Heart right ventricle (tissue), 16 donors: ENCODE measurements around the gene MMP2. TPM values are rescaled to one million over a fixed set of nuclear protein-coding genes. Genes with fewer than 3 reads are reported as not detected.

Experiments used
- ATAC-seq, 8 donors: fragments of 200-7000 bp; cut with Tn5 transposase; one replicate each; pipeline ENCODE4 v1.9.1; 2020; ENCODE audit warnings: mild to moderate bottlenecking in 8 of 8, moderate library complexity in 8 of 8, moderate number of reproducible peaks in 1 of 8
- DNase-seq, 2 donors: peaks; one replicate each; pipeline ENCODE4 v3.0.0-alpha.2; 2020
- H3K27ac ChIP-seq, 10 donors: fragments of 200-600 bp; sonication (generic) in 2 of 10; one replicate each; pipeline versions ENCODE4 v1.5.0 to v1.8.0; 2020 to 2022; ENCODE audit warnings: mild to moderate bottlenecking in 3 of 10
- H3K27me3 ChIP-seq, 7 donors: fragments of 200-600 bp; one replicate each; pipeline ENCODE4 v1.8.0; 2021 to 2022; ENCODE audit warnings: mild to moderate bottlenecking in 2 of 7
- H3K36me3 ChIP-seq, 9 donors: fragments of 200-600 bp; sonication (generic) in 1 of 9; one replicate each; pipeline versions ENCODE4 v1.5.0 to v1.8.0; 2020 to 2022; ENCODE audit warnings: mild to moderate bottlenecking in 2 of 9
- H3K4me1 ChIP-seq, 9 donors: fragments of 200-600 bp; sonication (generic) in 1 of 9; one replicate each; pipeline versions ENCODE4 v1.5.0 to v1.8.0; 2020 to 2022; ENCODE audit warnings: mild to moderate bottlenecking in 4 of 9
- H3K4me3 ChIP-seq, 10 donors: fragments of 200-600 bp; sonication (generic) in 2 of 10; one replicate each; pipeline versions ENCODE4 v1.5.0 to v1.8.0; 2020 to 2022; ENCODE audit warnings: mild to moderate bottlenecking in 7 of 10, moderate library complexity in 2 of 10
- H3K9me3 ChIP-seq, 11 donors: fragments of 200-600 bp in 10 of 11; sonication (generic) in 2 of 11; one replicate each; pipeline versions ENCODE4 v1.5.0 to v1.8.0; 2013 to 2022; ENCODE audit warnings: mild to moderate bottlenecking in 2 of 11, control low read depth in 1 of 11, moderate library complexity in 1 of 11
- WGBS, 2 donors: extraction: QIAGEN DNeasy Blood & Tissue Kit; methylation state at CpG; one replicate each; pipeline ENCODE4 v1.1.7; 2013; ENCODE audit warnings: inconsistent platforms in 1 of 2; 5-methylcytosine and 5-hydroxymethylcytosine counted together
- intact Hi-C, 10 donors: fragments of 100-400 bp; cut with DNase I; formaldehyde crosslinking; loops; one replicate each; pipeline versions ENCODE4 v1.11.1 to v1.14.2; 2022
- polyA plus RNA-seq, 2 donors: library from polyadenylated mRNA; stranded (reverse); fragments of 200-250 nt; gene quantifications; one replicate each; pipeline ENCODE4 v1.2.3, GENCODE V29; 2013
- total RNA-seq, 10 donors: library from RNA; stranded (reverse); fragmentation: NEBNext Ultra II Directional in 3 of 10; extraction: Animal tissue kit (Norgen Biotek cat#: 25700) in 3 of 10; gene quantifications; one replicate each; pipeline versions ENCODE4 v1.2.1 to v1.2.4, GENCODE V29; 2021 to 2023
- TF ChIP-seq, protein P1 (sequence below), 9 donors: fragments of 200-600 bp; sonication (generic) in 2 of 9; IDR thresholded peaks; one replicate each; pipeline versions ENCODE4 v1.5.0 to v1.8.0; 2021 to 2022; ENCODE audit warnings: antibody characterized with exemption in 9 of 9, mild to moderate bottlenecking in 5 of 9, moderate library complexity in 1 of 9
- donor health status: Arrhythmogenic right ventricular cardiomyopathy.
- donor health status: ischemic (EF 13 %, LVEDD 7.1; RV severe dilation, severe dysfunction).
- donor health status: healthy with polysubstance abuse.
- donor health status: DM: no; HTN: yes; CAD: no.
- donor health status: DM: no; HTN: no; CAD: no.
- donor health status: ischemic (EF 25% LVEDD 6.9; RV normal size, moderate dysfunction).
- donor health status: ischemic (EF 25% LVEDD 5.7; RV mildly dilated, moderate dysfunction).
- donor health status: healthy.
- donor health status: DM: yes; HTN: yes; CAD: no.
- donor health status: Ischemic cardiomyopathy.
- donor health status: ischemic (EF 35%, LVEDD 5.7; RV mildly dilated, moderate dysfunction).
- donor health status: nonischemic (EF 11% LVEDD 7.7; RV severe dilation, severe dysfunction).
- donor health status: DM: yes; HTN: yes; CAD: no.
- donor health status: PGD.
- donor health status: ischemic (EF 29% LVEDD 5.4; RV normal size, mild dysfunction).
- donor health status: nonischemic (EF 23%, LVEDD 6.1; RV moderate dilation, normal function).

MMP2 gene
- total and polyA plus RNA-seq, 12 donors: 36.1 to 157 (median 88.0) TPM

- no peak for DNase-seq
- H3K36me3 ChIP-seq: peaks cover 0 to 45% (median 0%) of the 10 kb centered on the region in 9 donors
- no peaks in the 10 kb centered on the region for H3K9me3 ChIP-seq
- no peaks in the 10 kb centered on the region for H3K27me3 ChIP-seq
- intact Hi-C loops: loop anchor here in 1 of 10 donors (10.0 kb wide), 1 partner anchor 53 kb away; no protein-coding TSS in a partner anchor
- H3K4me3 ChIP-seq: no peak overlapping the region
- TF ChIP-seq, protein P1, sequence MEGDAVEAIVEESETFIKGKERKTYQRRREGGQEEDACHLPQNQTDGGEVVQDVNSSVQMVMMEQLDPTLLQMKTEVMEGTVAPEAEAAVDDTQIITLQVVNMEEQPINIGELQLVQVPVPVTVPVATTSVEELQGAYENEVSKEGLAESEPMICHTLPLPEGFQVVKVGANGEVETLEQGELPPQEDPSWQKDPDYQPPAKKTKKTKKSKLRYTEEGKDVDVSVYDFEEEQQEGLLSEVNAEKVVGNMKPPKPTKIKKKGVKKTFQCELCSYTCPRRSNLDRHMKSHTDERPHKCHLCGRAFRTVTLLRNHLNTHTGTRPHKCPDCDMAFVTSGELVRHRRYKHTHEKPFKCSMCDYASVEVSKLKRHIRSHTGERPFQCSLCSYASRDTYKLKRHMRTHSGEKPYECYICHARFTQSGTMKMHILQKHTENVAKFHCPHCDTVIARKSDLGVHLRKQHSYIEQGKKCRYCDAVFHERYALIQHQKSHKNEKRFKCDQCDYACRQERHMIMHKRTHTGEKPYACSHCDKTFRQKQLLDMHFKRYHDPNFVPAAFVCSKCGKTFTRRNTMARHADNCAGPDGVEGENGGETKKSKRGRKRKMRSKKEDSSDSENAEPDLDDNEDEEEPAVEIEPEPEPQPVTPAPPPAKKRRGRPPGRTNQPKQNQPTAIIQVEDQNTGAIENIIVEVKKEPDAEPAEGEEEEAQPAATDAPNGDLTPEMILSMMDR (IDR thresholded peaks at IDR 0.05): no peak
- peaks cover 0 to 9% (median 0%) of the 10 kb centered on the region in 9 donors for H3K4me1 ChIP-seq
- no peak for ATAC-seq
- no peak overlapping the region for H3K27ac ChIP-seq
- 85 to 94% methylated on average over 1 of the region's 1 CpG for WGBS, 2 donors
Measured at GRCh38 chr16:55532227-55532626, 53.2 kb downstream of the MMP2 start.

DNA sequence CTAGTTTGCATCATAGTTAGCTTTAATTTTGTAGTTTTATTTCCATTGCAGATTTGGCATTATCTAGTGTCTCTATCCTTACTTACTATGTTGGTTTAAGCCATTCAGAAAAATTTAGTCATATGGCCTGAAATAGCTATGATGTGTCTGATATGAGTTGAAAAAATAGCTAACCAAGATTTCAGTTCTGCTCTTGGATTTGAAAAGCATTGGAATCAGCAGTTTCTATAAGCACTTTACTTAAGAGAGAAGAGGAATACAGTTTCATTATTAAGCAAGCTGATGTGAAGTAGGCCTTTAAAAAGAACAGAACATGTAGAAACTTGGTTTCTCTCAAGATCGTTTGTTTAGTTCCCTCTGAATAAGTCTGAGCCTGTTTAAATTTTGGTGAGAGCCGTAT, 55.8 kb downstream of the MMP2 start:
- TF ChIP-seq, protein P1 (IDR thresholded peaks at IDR 0.05): no peak
- H3K4me1 ChIP-seq: peaks cover 0 to 29% (median 0%) of the 10 kb centered on the region in 9 donors
- H3K27ac ChIP-seq: no peak overlapping the region
- WGBS, 2 donors: 79 to 85% methylated on average over 2 of the region's 2 CpGs
- ATAC-seq (peak in 3 of 8 donors; percentile 30 to 49 (median 41)), DNase-seq (no peak)
- H3K36me3 ChIP-seq: peaks cover 0 to 53% (median 0%) of the 10 kb centered on the region in 9 donors
- H3K9me3 ChIP-seq: no peaks in the 10 kb centered on the region
- intact Hi-C loops: loop anchor here in 2 of 10 donors (1.0 to 10.0 kb wide), 2 partner anchors 21 to 50 kb away; no protein-coding TSS in a partner anchor
- H3K4me3 ChIP-seq: no peak overlapping the region
- no peaks in the 10 kb centered on the region for H3K27me3 ChIP-seq

GRCh38 chr16:55539049-55539448, 60.1 kb downstream of the MMP2 start:
- H3K4me3 ChIP-seq: no peak overlapping the region
- TF ChIP-seq, protein P1 (IDR thresholded peaks at IDR 0.05): no peak
- DNase-seq (no peak), ATAC-seq (peak in 6 of 8 donors; percentile 16 to 56 (median 48))
- H3K4me1 ChIP-seq: peaks cover 0 to 59% (median 0%) of the 10 kb centered on the region in 9 donors
- no peaks in the 10 kb centered on the region for H3K9me3 ChIP-seq
- peak overlapping the region in 7 of 10 donors; percentile 17 to 63 (median 44) for H3K27ac ChIP-seq
- peaks cover 0 to 35% (median 0%) of the 10 kb centered on the region in 9 donors for H3K36me3 ChIP-seq
- WGBS, 2 donors: 59 to 61% methylated on average over 5 of the region's 5 CpGs
- intact Hi-C loops: loop anchor here in 1 of 10 donors (10.0 kb wide), 1 partner anchor 46 kb away; no protein-coding TSS in a partner anchor
- H3K27me3 ChIP-seq: no peaks in the 10 kb centered on the region

DNA sequence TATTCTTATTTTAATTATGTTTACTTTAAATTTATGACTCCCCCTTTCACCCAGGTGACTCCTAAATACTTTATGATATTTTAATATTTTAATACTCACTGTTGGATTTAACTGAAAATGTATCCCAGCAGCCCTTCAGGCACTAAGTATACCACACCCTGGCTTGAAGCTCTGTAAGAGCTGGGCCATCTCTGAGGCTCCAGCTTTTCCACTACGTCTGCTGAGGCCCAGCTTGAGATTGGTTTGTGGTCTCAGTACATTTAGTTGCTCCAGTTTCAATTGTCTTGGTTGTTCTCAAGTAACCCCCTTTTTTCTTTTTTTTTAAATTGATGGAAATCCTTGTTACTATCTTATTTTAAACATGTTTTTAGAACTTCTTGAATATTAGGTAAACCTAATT, 60.5 kb downstream of the MMP2 start:
- Histone ChIP-seq H3K27ac (peak overlapping the region in 7 of 10 donors; percentile 17 to 63 (median 44)), H3K9me3 (no peaks in the 10 kb centered on the region), H3K4me1 (peaks cover 0 to 59% (median 0%) of the 10 kb centered on the region in 9 donors), H3K36me3 (peaks cover 0 to 31% (median 0%) of the 10 kb centered on the region in 9 donors), H3K4me3 (no peak overlapping the region), H3K27me3 (no peaks in the 10 kb centered on the region)
- DNase-seq (no peak), ATAC-seq (peak in 5 of 8 donors; percentile 52 to 69 (median 62))
- 56 to 62% methylated on average over 1 of the region's 1 CpG for WGBS, 2 donors
- TF ChIP-seq, protein P1 (IDR thresholded peaks at IDR 0.05): no peak
- intact Hi-C loops: loop anchor here in 1 of 10 donors (10.0 kb wide), 1 partner anchor 45 kb away; no protein-coding TSS in a partner anchor
